HepG2 (cell line): Measurements from ENCODE around the gene KAZALD1. TPM values are rescaled to one million over a fixed set of nuclear protein-coding genes. Genes with fewer than 3 reads are reported as not detected.

Source experiments
- ATAC-seq: fragments of 200-7000 bp; cut with Tn5 transposase; 3 replicates; pipeline ENCODE4 v1.9.1; 2020; ENCODE audit warnings: mild to moderate bottlenecking, moderate library complexity
- BruUV-seq: library from RNA; stranded (reverse); fragments of 400-500 nt; replicated peaks from 2 replicates; lab custom pipeline; 2021; lab: Mats Ljungman, UMichigan
- CTCF ChIA-PET: fragments of 300-600 bp; formaldehyde crosslinking; extraction: SDS; loops from one replicate; lab custom pipeline; 2021; ENCODE audit warnings: low total read pairs, inconsistent platforms, low intra/inter-chr PET ratio; lab: Yijun Ruan, JAX
- POLR2A ChIA-PET: fragments of 350-600 bp; sonication (Branson Sonifier 250); formaldehyde crosslinking; loops from one replicate; lab custom pipeline; 2020; ENCODE audit warnings: antibody characterized with exemption, inconsistent platforms; lab: Yijun Ruan, JAX
- DNase-seq: peaks from one replicate; pipeline ENCODE4 v3.0.0-alpha.2; 2015; ENCODE audit warnings: low spot score
- FAIRE-seq: peaks from 3 replicates; lab custom pipeline; 2011; peaks lifted over from hg19 to GRCh38; lab: Jason Lieb, UNC
- H2AFZ ChIP-seq: one replicate; pipeline ENCODE4 v1.6.1; 2011; ENCODE audit warnings: low read length, inconsistent platforms
- H3K27ac ChIP-seq: fragments of 300-600 bp; 3 replicates; pipeline ENCODE4 v1.8.0; 2011; ENCODE audit warnings: mixed run types, mild to moderate bottlenecking, mixed read lengths, low read length, inconsistent platforms; ENCODE audit not compliant: insufficient read depth; ENCODE audit errors: extremely low read length
- H3K27me3 ChIP-seq, 2 experiments: fragments of 200-600 bp in 1 of 2; 2 replicates in 1 of 2; 3 replicates in 1 of 2; pipeline versions ENCODE4 v1.6.0 to v1.8.0; 2011; ENCODE audit warnings: low read length in 2 of 2, mild to moderate bottlenecking in 2 of 2, moderate library complexity in 2 of 2, inconsistent platforms in 1 of 2; ENCODE audit not compliant: insufficient read depth in 2 of 2, control insufficient read depth in 1 of 2
- H3K36me3 ChIP-seq, 2 experiments: fragments of 200-600 bp in 1 of 2; replicated peaks in 1 of 2; 2 replicates in 1 of 2; 3 replicates in 1 of 2; pipeline versions ENCODE4 v1.5.1 to v1.8.0; 2011; ENCODE audit warnings: low read length in 2 of 2, inconsistent platforms in 1 of 2; ENCODE audit not compliant: insufficient read depth in 2 of 2, control insufficient read depth in 1 of 2
- H3K4me1 ChIP-seq: 2 replicates; pipeline ENCODE4 v1.5.1; 2012; ENCODE audit warnings: low read length, inconsistent platforms; ENCODE audit not compliant: insufficient read depth
- H3K4me2 ChIP-seq: 2 replicates; pipeline ENCODE4 v1.6.0; 2011; ENCODE audit warnings: low read depth, low read length, inconsistent platforms
- H3K4me3 ChIP-seq, 3 experiments: fragments of 200-600 bp in 1 of 3; sonication (generic), shearing (Covaris generic) in 1 of 3; replicated peaks in 1 of 3; 2 replicates each; pipeline ENCODE4 v1.5.1; 2011 to 2016; ENCODE audit warnings: low read length in 3 of 3, inconsistent platforms in 2 of 3, low read depth in 2 of 3, mild to moderate bottlenecking in 2 of 3, control low read depth in 1 of 3, mixed read lengths in 1 of 3; ENCODE audit not compliant: insufficient read depth in 1 of 3
- H3K79me2 ChIP-seq: one replicate; pipeline ENCODE4 v1.6.1; 2011; ENCODE audit warnings: low read length, inconsistent platforms; ENCODE audit not compliant: insufficient read depth
- H3K9ac ChIP-seq: 2 replicates; pipeline ENCODE4 v1.6.0; 2011; ENCODE audit warnings: mild to moderate bottlenecking, low read depth, low read length, inconsistent platforms; ENCODE audit not compliant: insufficient read depth
- H3K9me3 ChIP-seq: 2 replicates; pipeline ENCODE4 v1.5.1; 2012; ENCODE audit warnings: mild to moderate bottlenecking, low read length
- H4K20me1 ChIP-seq: 2 replicates; pipeline ENCODE4 v1.6.0; 2011; ENCODE audit warnings: inconsistent platforms, mild to moderate bottlenecking, low read length, moderate library complexity; ENCODE audit not compliant: insufficient read depth
- MIER2 ChIP-seq: IDR thresholded peaks from 2 replicates; pipeline ENCODE4 v1.6.1; 2016; ENCODE audit warnings: missing biosample characterization, missing genetic modification reagents
- THAP11 ChIP-seq: IDR thresholded peaks from 2 replicates; pipeline ENCODE4 v1.6.1; 2016; ENCODE audit warnings: missing biosample characterization, missing genetic modification reagents
- ZNF235 ChIP-seq: sonication (generic); formaldehyde crosslinking; IDR thresholded peaks from 2 replicates; pipeline ENCODE4 v1.8.1; 2023; ENCODE audit warnings: mild to moderate bottlenecking, missing genetic modification reagents, borderline replicate concordance
- ZNF331 ChIP-seq: sonication (generic); formaldehyde crosslinking; IDR thresholded peaks from 2 replicates; pipeline ENCODE4 v1.4.0; 2020; ENCODE audit warnings: missing genetic modification reagents
- WGBS: methylation state at CpG from one replicate; pipeline ENCODE4 v1.1.6; 2017; ENCODE audit warnings: low lambda C conversion rate; 5-methylcytosine and 5-hydroxymethylcytosine counted together
- in situ Hi-C: cut with HindIII; loops from 2 replicates; pipeline ENCODE4 v1.10.0; 2017; ENCODE audit warnings: low pct_unique_long_range_greater_than_20kb; ENCODE audit not compliant: extremely low pct_ligation_motif_present
- intact Hi-C: fragments of 100-400 bp; cut with micrococcal nuclease; formaldehyde crosslinking; loops from one replicate; pipeline ENCODE4 v1.10.0; 2022; ENCODE audit not compliant: unreplicated experiment
- polyA plus RNA-seq, 8 experiments: library from polyadenylated mRNA; depleted of rRNA in 3 of 8; stranded (reverse) in 7 of 8; unstranded in 1 of 8; fragments of >200 nt; fragmentation: Illumina TruSeq in 4 of 8; extraction: Trizol in 4 of 8; gene quantifications; 2 replicates each; pipeline versions ENCODE4 v1.2.1 to v1.2.3, GENCODE V29; 2011 to 2016; ENCODE audit warnings: low read depth in 4 of 8, missing spikeins in 1 of 8, mixed read lengths in 1 of 8; ENCODE audit not compliant: insufficient read depth in 1 of 8
- total RNA-seq, 5 experiments: library from RNA; depleted of rRNA; stranded (reverse); fragments of >200 nt; fragmentation: Illumina TruSeq; extraction: Trizol; gene quantifications; 2 replicates each; pipeline ENCODE4 v1.2.3, GENCODE V29; 2016; ENCODE audit warnings: low read depth in 1 of 5
- TF ChIP-seq, protein P1 (sequence below): IDR thresholded peaks from 2 replicates; pipeline ENCODE4 v1.6.1; 2016; ENCODE audit warnings: low read depth, borderline replicate concordance
- TF ChIP-seq, protein P2 (sequence below), 2 experiments: IDR thresholded peaks; 2 replicates each; pipeline ENCODE4 v1.6.1; 2011 to 2012; ENCODE audit warnings: low read length in 2 of 2, borderline replicate concordance in 1 of 2, low read depth in 1 of 2, mild to moderate bottlenecking in 1 of 2, moderate library complexity in 1 of 2
- TF ChIP-seq, protein P3 (sequence below): sonication (generic); formaldehyde crosslinking; conservative IDR thresholded peaks from 2 replicates; pipeline ENCODE4 v1.8.0; 2022; ENCODE audit warnings: low read depth, missing genetic modification reagents

KAZALD1 gene
- total and polyA plus RNA-seq, 2 of the 13 experiments (the other 11 are each of a cell fraction or from before 2014, with no cell fraction given) = 16.7 to 27.7 TPM

DNA sequence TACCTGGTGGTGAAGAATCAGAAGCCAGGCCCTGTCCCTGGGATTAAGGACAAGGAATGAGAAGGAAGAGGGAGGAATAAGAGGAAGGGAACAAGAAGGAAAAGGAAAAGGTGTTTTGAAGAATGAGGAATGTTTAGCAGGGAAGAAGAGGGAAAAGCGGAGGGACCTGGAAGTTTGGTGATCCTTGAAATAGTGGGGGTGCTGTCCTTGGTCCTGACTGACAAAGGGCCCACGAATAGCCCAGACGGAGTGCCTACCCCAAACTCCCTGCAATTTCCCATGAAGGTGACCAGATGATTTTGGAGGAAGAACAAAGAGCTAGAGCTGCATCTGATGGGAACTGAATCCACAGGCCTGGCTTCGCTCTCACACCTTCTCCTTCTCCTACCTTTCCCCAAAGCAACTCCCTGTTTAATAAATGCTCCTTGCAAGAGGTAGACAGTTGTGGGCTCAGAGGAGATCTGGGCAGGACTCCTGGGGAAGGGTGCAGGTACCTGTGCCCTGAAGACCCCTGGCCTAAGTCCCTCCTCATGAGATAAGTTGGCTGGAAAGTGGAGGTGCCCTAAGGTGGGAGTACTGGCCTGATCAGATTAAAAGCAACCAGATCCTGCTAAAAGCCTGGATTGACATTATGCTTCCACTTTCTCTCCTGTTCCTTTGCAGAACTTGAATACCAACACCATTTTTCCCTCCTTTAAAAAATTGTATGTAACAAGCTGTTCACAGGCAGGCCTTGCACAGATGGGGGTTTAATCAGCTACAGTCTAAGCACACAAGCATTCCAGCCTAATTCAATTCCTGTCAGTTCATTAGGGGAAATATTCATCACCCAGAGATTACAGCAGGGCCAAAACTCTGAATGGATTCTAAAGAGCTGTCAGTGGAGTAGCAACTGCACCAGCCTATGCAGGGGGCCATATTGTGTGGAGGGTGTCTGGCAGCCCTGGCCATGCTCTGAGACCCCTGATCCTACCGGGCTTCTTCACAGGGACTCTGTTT is 19.4 kb downstream of the KAZALD1 start:
- Histone ChIP-seq H3K79me2 (no peaks in the 10 kb centered on the region), H3K4me3 (no peak overlapping the region), H4K20me1 (no peaks in the 10 kb centered on the region), H3K36me3 (no peaks in the 10 kb centered on the region), H3K4me1 (no peaks in the 10 kb centered on the region), H3K27ac (no peak overlapping the region), H3K9ac (no peak overlapping the region), H3K27me3 (peaks cover 2 to 42% of the 10 kb centered on the region in 2 experiments; a peak in 4 of 5 replicates), H3K4me2 (no peak overlapping the region), H3K9me3 (no peaks in the 10 kb centered on the region), H2AFZ (no peak overlapping the region)
- intact Hi-C loops (no loop called here), in situ Hi-C loops (no loop called here)
- no TSS peak for BruUV-seq
- no peak for DNase-seq
- POLR2A ChIA-PET = no interaction called here
- WGBS = 10% methylated on average over 5 of the region's 5 CpGs
- ATAC-seq = no peak; the same call in 2 of the 3 replicates
- no peak for FAIRE-seq
- CTCF ChIA-PET = no interaction called here
- TF ChIP-seq ZNF235 = no peak
- TF ChIP-seq, protein P1, sequence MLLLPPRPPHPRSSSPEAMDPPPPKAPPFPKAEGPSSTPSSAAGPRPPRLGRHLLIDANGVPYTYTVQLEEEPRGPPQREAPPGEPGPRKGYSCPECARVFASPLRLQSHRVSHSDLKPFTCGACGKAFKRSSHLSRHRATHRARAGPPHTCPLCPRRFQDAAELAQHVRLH (CRISPR knock-in tag) = 0 out of 2 replicates have a peak, but pooled peaks have one; percentile 25
- TF ChIP-seq THAP11 (CRISPR knock-in tag) = 0 out of 2 replicates have a peak, but pooled peaks have one; percentile 15
- TF ChIP-seq MIER2 (CRISPR knock-in tag) = peak; percentile 93
- 0 out of 2 replicates have a peak, but pooled peaks have one; percentile 37 for TF ChIP-seq ZNF331 (CRISPR knock-in tag)
- TF ChIP-seq, protein P2, sequence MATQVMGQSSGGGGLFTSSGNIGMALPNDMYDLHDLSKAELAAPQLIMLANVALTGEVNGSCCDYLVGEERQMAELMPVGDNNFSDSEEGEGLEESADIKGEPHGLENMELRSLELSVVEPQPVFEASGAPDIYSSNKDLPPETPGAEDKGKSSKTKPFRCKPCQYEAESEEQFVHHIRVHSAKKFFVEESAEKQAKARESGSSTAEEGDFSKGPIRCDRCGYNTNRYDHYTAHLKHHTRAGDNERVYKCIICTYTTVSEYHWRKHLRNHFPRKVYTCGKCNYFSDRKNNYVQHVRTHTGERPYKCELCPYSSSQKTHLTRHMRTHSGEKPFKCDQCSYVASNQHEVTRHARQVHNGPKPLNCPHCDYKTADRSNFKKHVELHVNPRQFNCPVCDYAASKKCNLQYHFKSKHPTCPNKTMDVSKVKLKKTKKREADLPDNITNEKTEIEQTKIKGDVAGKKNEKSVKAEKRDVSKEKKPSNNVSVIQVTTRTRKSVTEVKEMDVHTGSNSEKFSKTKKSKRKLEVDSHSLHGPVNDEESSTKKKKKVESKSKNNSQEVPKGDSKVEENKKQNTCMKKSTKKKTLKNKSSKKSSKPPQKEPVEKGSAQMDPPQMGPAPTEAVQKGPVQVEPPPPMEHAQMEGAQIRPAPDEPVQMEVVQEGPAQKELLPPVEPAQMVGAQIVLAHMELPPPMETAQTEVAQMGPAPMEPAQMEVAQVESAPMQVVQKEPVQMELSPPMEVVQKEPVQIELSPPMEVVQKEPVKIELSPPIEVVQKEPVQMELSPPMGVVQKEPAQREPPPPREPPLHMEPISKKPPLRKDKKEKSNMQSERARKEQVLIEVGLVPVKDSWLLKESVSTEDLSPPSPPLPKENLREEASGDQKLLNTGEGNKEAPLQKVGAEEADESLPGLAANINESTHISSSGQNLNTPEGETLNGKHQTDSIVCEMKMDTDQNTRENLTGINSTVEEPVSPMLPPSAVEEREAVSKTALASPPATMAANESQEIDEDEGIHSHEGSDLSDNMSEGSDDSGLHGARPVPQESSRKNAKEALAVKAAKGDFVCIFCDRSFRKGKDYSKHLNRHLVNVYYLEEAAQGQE (IDR thresholded peaks at IDR 0.05; ENCODE audit: borderline replicate concordance in 1 of 2, low read depth in 1 of 2, low read length in 2 of 2) = peak; percentile 77 to 95
- TF ChIP-seq, protein P3, sequence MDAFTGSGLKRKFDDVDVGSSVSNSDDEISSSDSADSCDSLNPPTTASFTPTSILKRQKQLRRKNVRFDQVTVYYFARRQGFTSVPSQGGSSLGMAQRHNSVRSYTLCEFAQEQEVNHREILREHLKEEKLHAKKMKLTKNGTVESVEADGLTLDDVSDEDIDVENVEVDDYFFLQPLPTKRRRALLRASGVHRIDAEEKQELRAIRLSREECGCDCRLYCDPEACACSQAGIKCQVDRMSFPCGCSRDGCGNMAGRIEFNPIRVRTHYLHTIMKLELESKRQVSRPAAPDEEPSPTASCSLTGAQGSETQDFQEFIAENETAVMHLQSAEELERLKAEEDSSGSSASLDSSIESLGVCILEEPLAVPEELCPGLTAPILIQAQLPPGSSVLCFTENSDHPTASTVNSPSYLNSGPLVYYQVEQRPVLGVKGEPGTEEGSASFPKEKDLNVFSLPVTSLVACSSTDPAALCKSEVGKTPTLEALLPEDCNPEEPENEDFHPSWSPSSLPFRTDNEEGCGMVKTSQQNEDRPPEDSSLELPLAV (CRISPR knock-in tag) = no peak
